ENCODE measurements around the gene DRAXIN. TPM values are rescaled to one million over a fixed set of nuclear protein-coding genes. Genes with fewer than 3 reads are reported as not detected.

DRAXIN gene
- total RNA-seq, 1 donor from 2014 or later: 1.4 TPM

- Mint-ChIP-seq H3K27me3 (ENCODE audit: low read depth) (peaks cover 36% of the 10 kb centered on the region), H3K27ac (no peak overlapping the region), H3K4me3 (no peak overlapping the region), H3K4me1 (peaks cover 2% of the 10 kb centered on the region), H3K9me3 (peaks cover 8% of the 10 kb centered on the region), H3K36me3 (peaks cover 4% of the 10 kb centered on the region)
- DNase-seq (ENCODE audit: low spot score in 2 of 2, unreplicated experiment in 2 of 2): no peak
- TF ChIP-seq CTCF (IDR thresholded peaks at IDR 0.05; ENCODE audit: unreplicated experiment): no peak
Measured at GRCh38 chr1:11761285-11761684, 69.8 kb downstream of the DRAXIN start.

GRCh38 chr1:11761988-11762406 is 70.5 kb downstream of the DRAXIN start, which contains the start of gene C1orf167:
Gene C1orf167 (plus strand): TSS chr1:11762193. CDS start chr1:11764401, 2,208 bp downstream.
- H3K27ac Mint-ChIP-seq: no peak within 1 kb of the TSS
- no peak for TF ChIP-seq CTCF (IDR thresholded peaks at IDR 0.05; ENCODE audit: unreplicated experiment)
- DNase-seq (ENCODE audit: low spot score in 2 of 2, unreplicated experiment in 2 of 2): no peak
- peaks cover 2% of the 10 kb centered on the region for H3K4me1 Mint-ChIP-seq
- peaks cover 36% of the 10 kb centered on the region for H3K27me3 Mint-ChIP-seq (ENCODE audit: low read depth)
- peaks cover 3% of the 10 kb centered on the region for H3K9me3 Mint-ChIP-seq
- H3K36me3 Mint-ChIP-seq: peaks cover under 1% of the 10 kb centered on the region
- H3K4me3 Mint-ChIP-seq: no peak within 1 kb of the TSS

GRCh38 chr1:11764115-11764514 is 72.6 kb downstream of the DRAXIN start:
- no peak overlapping the region for H3K4me3 Mint-ChIP-seq
- H3K27ac Mint-ChIP-seq: no peak overlapping the region
- H3K27me3 Mint-ChIP-seq (ENCODE audit: low read depth): peaks cover 32% of the 10 kb centered on the region
- no peaks in the 10 kb centered on the region for H3K9me3 Mint-ChIP-seq
- H3K36me3 Mint-ChIP-seq: no peaks in the 10 kb centered on the region
- H3K4me1 Mint-ChIP-seq: peaks cover 2% of the 10 kb centered on the region
- TF ChIP-seq CTCF (IDR thresholded peaks at IDR 0.05; ENCODE audit: unreplicated experiment): no peak
- no peak for DNase-seq (ENCODE audit: low spot score in 2 of 2, unreplicated experiment in 2 of 2)

- no peak for DNase-seq (ENCODE audit: low spot score in 2 of 2, unreplicated experiment in 2 of 2)
- no peak for TF ChIP-seq CTCF (IDR thresholded peaks at IDR 0.05; ENCODE audit: unreplicated experiment)
- Mint-ChIP-seq H3K27me3 (ENCODE audit: low read depth) (peaks cover 32% of the 10 kb centered on the region), H3K4me1 (peaks cover 2% of the 10 kb centered on the region), H3K36me3 (no peaks in the 10 kb centered on the region), H3K9me3 (no peaks in the 10 kb centered on the region), H3K27ac (no peak overlapping the region), H3K4me3 (no peak overlapping the region)
Measured at GRCh38 chr1:11764519-11764918, 73.0 kb downstream of the DRAXIN start.

GRCh38 chr1:11765661-11766428 is 74.3 kb downstream of the DRAXIN start:
- Mint-ChIP-seq H3K4me1 (peaks cover 2% of the 10 kb centered on the region), H3K27me3 (ENCODE audit: low read depth) (peaks cover 24% of the 10 kb centered on the region), H3K36me3 (no peaks in the 10 kb centered on the region), H3K27ac (no peak overlapping the region), H3K4me3 (no peak overlapping the region), H3K9me3 (no peaks in the 10 kb centered on the region)
- no peak for DNase-seq (ENCODE audit: low spot score in 2 of 2, unreplicated experiment in 2 of 2)
- no peak for TF ChIP-seq CTCF (IDR thresholded peaks at IDR 0.05; ENCODE audit: unreplicated experiment)

All from mesothelial cell of epicardium (in vitro differentiated cells).